Measurements from ENCODE around the gene EMC8. TPM values are rescaled to one million over a fixed set of nuclear protein-coding genes. Genes with fewer than 3 reads are reported as not detected.

EMC8 gene
- 23.4 and 44.3 TPM in 2 replicates for total RNA-seq

DNA sequence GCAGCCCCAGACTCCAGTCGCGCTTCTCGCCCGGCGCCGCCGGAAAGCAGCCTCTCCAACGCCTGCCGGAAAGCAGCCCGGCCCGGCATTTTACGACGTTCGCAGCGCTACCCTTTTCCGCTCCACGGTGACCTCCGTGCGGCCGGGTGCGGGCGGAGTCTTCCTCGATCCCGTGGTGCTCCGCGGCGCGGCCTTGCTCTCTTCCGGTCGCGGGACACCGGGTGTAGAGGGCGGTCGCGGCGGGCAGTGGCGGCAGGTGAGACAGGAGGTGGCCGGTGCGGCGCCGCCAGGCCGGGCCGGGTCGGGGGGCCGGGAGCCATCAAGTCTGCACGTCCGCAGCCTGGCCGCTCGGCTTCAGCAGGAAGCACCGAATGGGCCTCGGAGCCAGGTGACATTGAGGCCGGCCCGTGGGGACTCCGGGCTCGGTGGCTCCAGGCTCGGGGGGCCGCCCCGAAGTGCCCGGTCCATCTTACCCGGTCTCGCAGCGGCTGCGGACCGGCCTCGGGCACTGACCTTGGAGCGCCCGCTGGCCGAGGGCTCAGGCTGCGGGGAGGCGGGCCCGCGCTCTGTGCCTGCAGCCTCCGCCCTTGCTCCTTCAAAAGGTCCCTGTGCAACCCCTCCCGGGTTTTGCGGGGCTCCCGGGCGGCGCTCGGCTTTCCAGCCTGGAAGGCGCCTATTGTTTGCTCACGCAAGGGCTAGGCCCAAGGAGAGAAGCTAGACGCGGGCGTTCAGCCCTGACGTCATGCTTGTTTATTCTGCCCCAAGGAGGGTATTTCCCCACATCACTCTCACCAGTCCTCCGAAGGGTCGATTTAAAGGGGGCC, at the start of gene EMC8, which contains the start of gene COX4I1:
Gene EMC8 (minus strand): TSS at position 48 of the 824 bp plus-strand sequence. CDS start 249 bp downstream, outside the sequence.
Gene COX4I1 (plus strand): TSS at position 199 of the 824 bp plus-strand sequence. CDS start 1,511 bp downstream, outside the sequence.

GRCh38 chr16:85750827-85751697, 48.3 kb downstream of the EMC8 start, which contains the start of gene C16orf74:
C16orf74 (minus strand) TSS chr16:85751096; CDS start chr16:85735217, 15,879 bp downstream.

Other genes with a start within 250 kb of the EMC8 start
- 9.6 and 11.7 TPM in 2 replicates for gene GSE1, start 186.2 kb downstream of the EMC8 start, total RNA-seq
- gene GINS2, start 110.6 kb downstream of the EMC8 start, total RNA-seq = 0.64 and 2.4 TPM in 2 replicates
- gene C16orf74, start 48.4 kb downstream of the EMC8 start, total RNA-seq = 100 and 109 TPM in 2 replicates
- gene COX4I1, start 151 bp upstream of the EMC8 start, total RNA-seq = 442 and 473 TPM in 2 replicates
- gene IRF8, start 99.6 kb upstream of the EMC8 start, total RNA-seq = 0.48 TPM in 1 of 2 replicates, not detected in the other

Data from tracheal epithelial cell (primary cell).